ENCODE results near the gene PIGH.
A peak's percentile ranks its signal among the peaks of the same experiment; 100 is the strongest.

The PIGH gene

GRCh38 chr14:67575684-67576083, 24.4 kb downstream of the PIGH start:
- DNase-seq: no peak

GRCh38 chr14:67574806-67575205, 25.3 kb downstream of the PIGH start:
- DNase-seq: no peak

- no peak for DNase-seq
Observed at GRCh38 chr14:67574156-67574555, 25.9 kb downstream of the PIGH start.

- no peak for DNase-seq
Observed at GRCh38 chr14:67573228-67574010, 26.6 kb downstream of the PIGH start.

- DNase-seq: no peak
Observed at GRCh38 chr14:67572608-67573007, 27.5 kb downstream of the PIGH start.

- DNase-seq: no peak
Observed at GRCh38 chr14:67571991-67572323, 28.1 kb downstream of the PIGH start.

- DNase-seq: peak; percentile 47
Observed at GRCh38 chr14:67571275-67571990, 28.6 kb downstream of the PIGH start.

GRCh38 chr14:67570453-67570852, 29.6 kb downstream of the PIGH start:
- no peak for DNase-seq

- no peak for DNase-seq
Observed at GRCh38 chr14:67569651-67570290, 30.3 kb downstream of the PIGH start.

GRCh38 chr14:67569011-67569650, 30.9 kb downstream of the PIGH start:
- DNase-seq: no peak

- DNase-seq: no peak
Observed at GRCh38 chr14:67567654-67568053, 32.4 kb downstream of the PIGH start.

- DNase-seq: no peak
Observed at GRCh38 chr14:67566908-67567307, 33.2 kb downstream of the PIGH start.

GRCh38 chr14:67564236-67564635, 35.8 kb downstream of the PIGH start:
- DNase-seq: no peak

GRCh38 chr14:67562776-67563150, 37.3 kb downstream of the PIGH start:
- no peak for DNase-seq

- no peak for DNase-seq
Observed at GRCh38 chr14:67562025-67562775, 37.9 kb downstream of the PIGH start.

GRCh38 chr14:67559639-67560038, 40.4 kb downstream of the PIGH start:
- DNase-seq: no peak

- DNase-seq: no peak
Observed at GRCh38 chr14:67557656-67558055, 42.4 kb downstream of the PIGH start.

- DNase-seq: no peak
Observed at GRCh38 chr14:67557118-67557517, 43.0 kb downstream of the PIGH start.

GRCh38 chr14:67556671-67557070, 43.4 kb downstream of the PIGH start:
- no peak for DNase-seq

- no peak for DNase-seq
Observed at GRCh38 chr14:67555518-67556090, 44.5 kb downstream of the PIGH start.

GRCh38 chr14:67554341-67554740, 45.7 kb downstream of the PIGH start:
- no peak for DNase-seq

GRCh38 chr14:67553547-67553946, 46.5 kb downstream of the PIGH start:
- no peak for DNase-seq
